Activated CD4-positive, alpha-beta T cell treated with anti-CD3 and anti-CD28 coated beads, Interleukin-2, amount 10 ng/mL, durations not matched to agents 7 days and 5 days (primary cell): ENCODE measurements around the gene SRRM3. TPM values are rescaled to one million over a fixed set of nuclear protein-coding genes. Genes with fewer than 3 reads are reported as not detected.
"Not testable (repeated sequence)": the region's sequence is repeated elsewhere in the genome, so short reads cannot be mapped to it uniquely, and the experiment has no call there.

ENCODE experiments used
- CTCF ChIA-PET: fragments of 350-600 bp; sonication (Branson Sonifier 250); formaldehyde crosslinking; loops from one replicate; lab custom pipeline; 2021; ENCODE audit warnings: antibody characterized with exemption; lab: Charles Lee
- POLR2A ChIA-PET: fragments of 350-600 bp; sonication (Branson Sonifier 250); formaldehyde crosslinking; loops from one replicate; lab custom pipeline; 2021; ENCODE audit warnings: antibody characterized with exemption; lab: Charles Lee
- DNase-seq: peaks from one replicate; pipeline ENCODE4 v3.0.0-alpha.2; 2020
- H3K27ac Mint-ChIP-seq: one replicate; pipeline ENCODE4 v1.8.0; 2021; ENCODE audit warnings: mild to moderate bottlenecking, moderate library complexity, mixed read lengths
- H3K27me3 Mint-ChIP-seq: one replicate; pipeline ENCODE4 v1.8.0; 2021; ENCODE audit warnings: mixed read lengths
- H3K36me3 Mint-ChIP-seq: one replicate; pipeline ENCODE4 v1.8.0; 2021; ENCODE audit warnings: low read depth, mixed read lengths
- H3K4me1 Mint-ChIP-seq: one replicate; pipeline ENCODE4 v1.8.0; 2021; ENCODE audit warnings: mixed read lengths
- H3K4me3 Mint-ChIP-seq: one replicate; pipeline ENCODE4 v1.8.0; 2021; ENCODE audit warnings: mild to moderate bottlenecking, moderate library complexity, mixed read lengths
- H3K9me3 Mint-ChIP-seq: one replicate; pipeline ENCODE4 v1.8.0; 2021; ENCODE audit warnings: mixed read lengths
- total RNA-seq, 2 experiments: library from RNA; stranded (reverse); gene quantifications; one replicate each; pipeline ENCODE4 v1.2.3, GENCODE V29; 2021

SRRM3 gene, protein sequence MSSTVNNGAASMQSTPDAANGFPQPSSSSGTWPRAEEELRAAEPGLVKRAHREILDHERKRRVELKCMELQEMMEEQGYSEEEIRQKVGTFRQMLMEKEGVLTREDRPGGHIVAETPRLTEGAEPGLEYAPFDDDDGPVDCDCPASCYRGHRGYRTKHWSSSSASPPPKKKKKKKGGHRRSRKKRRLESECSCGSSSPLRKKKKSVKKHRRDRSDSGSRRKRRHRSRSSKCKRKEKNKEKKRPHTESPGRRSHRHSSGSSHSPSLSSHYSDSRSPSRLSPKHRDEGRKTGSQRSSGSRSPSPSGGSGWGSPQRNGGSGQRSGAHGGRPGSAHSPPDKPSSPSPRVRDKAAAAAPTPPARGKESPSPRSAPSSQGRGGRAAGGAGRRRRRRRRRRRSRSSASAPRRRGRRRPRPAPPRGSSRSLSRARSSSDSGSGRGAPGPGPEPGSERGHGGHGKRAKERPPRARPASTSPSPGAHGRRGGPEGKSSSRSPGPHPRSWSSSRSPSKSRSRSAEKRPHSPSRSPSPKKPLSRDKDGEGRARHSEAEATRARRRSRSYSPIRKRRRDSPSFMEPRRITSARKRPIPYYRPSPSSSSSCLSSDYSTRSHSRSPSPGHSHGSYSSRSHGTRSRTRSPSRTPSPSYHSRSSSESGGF
- not detected for total RNA-seq

DNA sequence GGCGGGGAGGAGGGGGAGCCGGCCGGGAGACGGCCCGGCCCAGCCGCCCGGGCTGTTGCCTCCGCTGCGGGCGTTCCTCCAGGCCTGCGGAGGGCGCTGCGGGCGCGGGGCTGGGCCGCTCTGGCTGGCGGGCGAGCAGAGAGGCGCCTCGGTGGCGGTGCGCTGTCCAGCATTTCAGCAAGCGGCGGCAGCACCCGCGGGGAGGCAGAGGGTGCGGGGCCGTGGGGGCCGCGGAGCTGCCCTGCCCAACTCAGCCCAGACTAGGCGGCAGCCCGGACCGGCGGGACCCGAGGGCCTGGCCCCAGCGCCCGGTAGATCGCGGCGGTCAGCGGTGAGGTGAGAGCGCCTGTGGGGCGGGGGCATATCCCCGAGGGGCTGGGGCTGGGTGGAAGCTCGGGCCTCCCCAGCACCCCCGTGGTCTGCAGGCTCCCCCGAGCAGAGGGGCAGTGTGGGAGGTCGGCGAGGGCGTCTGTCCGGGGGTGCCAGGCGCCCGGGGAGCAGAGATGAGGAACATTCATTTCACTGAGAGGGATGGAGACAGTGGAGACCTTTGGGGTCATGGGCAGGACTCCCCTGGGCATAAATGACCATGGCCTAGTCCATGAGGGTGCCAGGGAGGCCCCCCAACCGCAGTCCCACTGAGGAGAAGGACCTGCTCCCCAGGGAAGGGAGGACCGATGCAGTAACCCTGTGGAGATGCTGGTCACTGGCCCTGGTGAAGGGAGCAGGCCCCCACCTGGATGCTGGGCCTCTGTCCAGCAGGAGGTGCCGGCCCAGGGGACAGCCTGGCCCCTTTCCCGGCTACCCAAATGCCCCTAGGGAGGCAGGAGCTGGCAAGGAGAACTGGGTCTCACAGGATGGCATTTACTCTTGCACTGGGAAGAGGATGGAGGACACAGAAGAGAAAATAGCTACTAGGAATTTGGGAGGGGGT, at the start of gene SRRM3:
Gene SRRM3, plus strand, starts transcription at position 165 of the 934 bp plus-strand sequence. CDS start 33,171 bp downstream, outside the sequence.
- peaks cover 4% of the 10 kb centered on the region for H3K27me3 Mint-ChIP-seq
- H3K4me1 Mint-ChIP-seq: no peaks in the 10 kb centered on the region
- no peak within 1 kb of the TSS for H3K4me3 Mint-ChIP-seq
- peak; percentile 85 for DNase-seq
- no peak within 1 kb of the TSS for H3K27ac Mint-ChIP-seq
- POLR2A ChIA-PET: no interaction called here
- CTCF ChIA-PET: interaction anchor here (0.8 to 4.5 kb wide), 7 partner anchors 9 to 111 kb away, joined by 3 to 17 read pairs (median 4); no protein-coding TSS in a partner anchor
- no peaks in the 10 kb centered on the region for H3K36me3 Mint-ChIP-seq
- no peaks in the 10 kb centered on the region for H3K9me3 Mint-ChIP-seq

- POLR2A ChIA-PET: interaction anchor here (0.7 kb wide), 1 partner anchor 1107 kb away, joined by 6 read pairs; no protein-coding TSS in a partner anchor
These were observed 49.8 kb upstream of the SRRM3 start for GRCh38 chr7:76151932-76152331.

DNA sequence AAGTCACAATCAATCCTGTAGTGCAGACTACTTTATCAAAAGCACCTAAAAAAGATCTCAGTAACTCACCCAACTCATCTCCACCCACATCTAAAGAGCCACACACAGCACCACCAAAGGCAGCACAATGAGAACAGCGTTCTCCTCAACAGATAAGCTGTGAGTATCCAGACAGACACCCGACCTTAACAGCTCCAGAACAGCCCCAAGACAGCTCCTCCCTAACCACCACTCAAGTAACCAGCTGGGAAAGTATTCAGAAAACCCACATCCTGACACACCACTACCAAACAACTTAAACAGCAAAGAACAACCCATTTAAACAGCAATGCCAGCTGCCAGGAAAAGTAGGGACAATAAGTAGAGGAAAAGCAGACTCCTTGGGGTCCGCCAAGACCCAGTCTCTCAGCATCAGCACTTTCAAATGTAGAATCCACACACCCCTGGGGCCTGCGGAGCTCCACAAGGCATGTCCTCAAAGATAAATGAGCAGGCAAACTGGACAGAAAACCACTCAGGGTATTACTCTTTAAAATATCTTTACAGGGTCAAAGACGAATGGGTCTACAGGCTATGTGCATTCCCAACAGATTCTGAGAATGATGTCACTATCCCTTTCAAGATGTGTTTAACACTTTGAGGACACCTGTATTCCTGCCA, 48.0 kb upstream of the SRRM3 start:
- Mint-ChIP-seq H3K27ac (peak overlapping the region; percentile 70), H3K4me3 (peak overlapping the region; percentile 3), H3K4me1 (peaks cover 37% of the 10 kb centered on the region)
- not testable (repeated sequence) for H3K27me3 Mint-ChIP-seq, H3K36me3 Mint-ChIP-seq, H3K9me3 Mint-ChIP-seq
- CTCF ChIA-PET: interaction anchor here (1.9 kb wide), 1 partner anchor 13 kb away, joined by 7 read pairs; no protein-coding TSS in a partner anchor
- DNase-seq: peak; percentile 76
- POLR2A ChIA-PET: interaction anchor here (0.6 to 1.2 kb wide), 2 partner anchors 12 to 106 kb away, joined by 3 read pairs; partner anchors contain the start of genes MDH2 and STYXL1

More at GRCh38 chr7:76151932-76152331, 49.8 kb upstream of the SRRM3 start:
- no peaks in the 10 kb centered on the region for H3K9me3 Mint-ChIP-seq
- H3K27me3 Mint-ChIP-seq: no peaks in the 10 kb centered on the region
- CTCF ChIA-PET: interaction anchor here (0.6 kb wide), 2 partner anchors 620 to 856 kb away, joined by 3 read pairs; no protein-coding TSS in a partner anchor
- H3K36me3 Mint-ChIP-seq: no peaks in the 10 kb centered on the region
- no peak for DNase-seq
- no peak overlapping the region for H3K27ac Mint-ChIP-seq
- H3K4me3 Mint-ChIP-seq: no peak overlapping the region
- H3K4me1 Mint-ChIP-seq: peaks cover 37% of the 10 kb centered on the region

DNA sequence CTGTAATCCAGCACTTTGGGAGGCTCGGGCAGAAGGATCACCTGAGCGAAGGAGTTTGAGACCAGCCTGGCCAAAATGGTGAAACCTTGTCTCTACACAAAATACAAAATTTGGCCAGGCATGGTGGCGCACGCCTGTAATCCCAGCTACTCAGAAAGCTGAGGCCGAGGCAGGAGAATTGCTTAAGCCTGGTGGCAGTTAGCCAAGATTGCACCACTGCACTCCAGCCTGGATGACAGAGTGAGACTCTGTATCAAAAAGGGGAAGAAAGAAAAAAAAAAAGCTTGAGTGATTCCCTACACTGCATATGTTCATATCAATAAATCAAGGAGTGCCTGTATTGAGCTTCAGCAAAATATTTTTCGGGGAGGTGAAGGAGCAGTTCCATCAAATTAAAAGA, 45.8 kb upstream of the SRRM3 start:
- H3K36me3 Mint-ChIP-seq: no peaks in the 10 kb centered on the region
- peaks cover 31% of the 10 kb centered on the region for H3K4me1 Mint-ChIP-seq
- H3K9me3 Mint-ChIP-seq: no peaks in the 10 kb centered on the region
- H3K27me3 Mint-ChIP-seq: no peaks in the 10 kb centered on the region
- ChIA-PET CTCF (interaction anchor here (0.6 to 1.9 kb wide), 4 partner anchors 12 to 168 kb away, joined by 3 to 6 read pairs (median 4); no protein-coding TSS in a partner anchor), POLR2A (interaction anchor here (0.6 kb wide), 1 partner anchor 966 kb away, joined by 3 read pairs; no protein-coding TSS in a partner anchor)
- DNase-seq: no peak
- H3K4me3 Mint-ChIP-seq: no peak overlapping the region
- no peak overlapping the region for H3K27ac Mint-ChIP-seq

DNA sequence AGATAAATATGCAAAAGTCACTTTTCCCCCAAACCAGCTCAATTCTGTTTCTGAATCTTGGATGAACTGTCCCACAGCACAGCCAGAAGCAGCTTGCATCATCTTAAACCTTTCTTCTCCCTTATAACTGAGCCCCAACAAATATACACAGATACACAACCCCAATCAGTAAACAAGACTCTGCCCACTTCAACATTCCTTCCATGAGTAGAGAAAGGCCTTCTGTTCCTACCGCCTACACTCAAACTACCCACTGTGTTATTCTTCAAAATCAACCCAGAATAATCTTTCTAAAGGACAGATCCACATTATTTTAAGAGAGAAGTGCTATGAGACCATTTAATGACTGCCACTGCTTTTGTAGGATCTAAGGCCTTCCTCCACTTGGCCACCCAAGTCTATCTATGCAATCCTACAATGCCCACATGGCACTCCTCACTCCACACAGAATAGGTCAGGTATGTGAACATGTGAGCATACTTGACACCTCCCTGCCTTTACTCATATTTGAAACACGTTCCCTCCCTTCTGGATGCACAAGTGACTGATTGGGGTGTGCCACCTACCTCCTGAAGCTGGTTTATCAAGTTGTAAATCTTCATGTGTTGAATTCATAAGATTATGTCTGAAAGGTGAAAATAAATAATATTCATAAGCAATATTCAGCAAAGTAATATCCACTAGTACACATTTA, 44.6 kb upstream of the SRRM3 start:
- H3K4me3 Mint-ChIP-seq, DNase-seq: not testable (repeated sequence)
- CTCF ChIA-PET: interaction anchor here (1.2 to 1.9 kb wide), 2 partner anchors 13 to 157 kb away, joined by 4 to 6 read pairs; no protein-coding TSS in a partner anchor

GRCh38 chr7:76158416-76158815, 43.3 kb upstream of the SRRM3 start:
- H3K4me3 Mint-ChIP-seq, H3K9me3 Mint-ChIP-seq, H3K27me3 Mint-ChIP-seq, POLR2A ChIA-PET, DNase-seq, H3K36me3 Mint-ChIP-seq, H3K27ac Mint-ChIP-seq: not testable (repeated sequence)
- H3K4me1 Mint-ChIP-seq: peaks cover 13% of the 10 kb centered on the region
- CTCF ChIA-PET: interaction anchor here (0.6 kb wide), 1 partner anchor 12 kb away, joined by 3 read pairs; no protein-coding TSS in a partner anchor

More for the DNA sequence above, 44.6 kb upstream of the SRRM3 start:
- H3K9me3 Mint-ChIP-seq, H3K27me3 Mint-ChIP-seq, H3K27ac Mint-ChIP-seq, H3K36me3 Mint-ChIP-seq, POLR2A ChIA-PET: not testable (repeated sequence)
- H3K4me1 Mint-ChIP-seq: peaks cover 24% of the 10 kb centered on the region

- CTCF ChIA-PET: interaction anchor here (1.0 kb wide), 1 partner anchor 152 kb away, joined by 4 read pairs; no protein-coding TSS in a partner anchor
- H3K4me3 Mint-ChIP-seq, H3K27ac Mint-ChIP-seq, H3K4me1 Mint-ChIP-seq, H3K27me3 Mint-ChIP-seq, H3K9me3 Mint-ChIP-seq, POLR2A ChIA-PET, H3K36me3 Mint-ChIP-seq, DNase-seq: not testable (repeated sequence)
These were observed 39.1 kb upstream of the SRRM3 start for GRCh38 chr7:76162416-76163170.

GRCh38 chr7:76163812-76164211, 37.9 kb upstream of the SRRM3 start:
- H3K4me1 Mint-ChIP-seq, DNase-seq, POLR2A ChIA-PET, H3K27me3 Mint-ChIP-seq, H3K27ac Mint-ChIP-seq, H3K4me3 Mint-ChIP-seq, H3K36me3 Mint-ChIP-seq, H3K9me3 Mint-ChIP-seq: not testable (repeated sequence)
- CTCF ChIA-PET: interaction anchor here (1.0 kb wide), 1 partner anchor 150 kb away, joined by 4 read pairs; no protein-coding TSS in a partner anchor

DNA sequence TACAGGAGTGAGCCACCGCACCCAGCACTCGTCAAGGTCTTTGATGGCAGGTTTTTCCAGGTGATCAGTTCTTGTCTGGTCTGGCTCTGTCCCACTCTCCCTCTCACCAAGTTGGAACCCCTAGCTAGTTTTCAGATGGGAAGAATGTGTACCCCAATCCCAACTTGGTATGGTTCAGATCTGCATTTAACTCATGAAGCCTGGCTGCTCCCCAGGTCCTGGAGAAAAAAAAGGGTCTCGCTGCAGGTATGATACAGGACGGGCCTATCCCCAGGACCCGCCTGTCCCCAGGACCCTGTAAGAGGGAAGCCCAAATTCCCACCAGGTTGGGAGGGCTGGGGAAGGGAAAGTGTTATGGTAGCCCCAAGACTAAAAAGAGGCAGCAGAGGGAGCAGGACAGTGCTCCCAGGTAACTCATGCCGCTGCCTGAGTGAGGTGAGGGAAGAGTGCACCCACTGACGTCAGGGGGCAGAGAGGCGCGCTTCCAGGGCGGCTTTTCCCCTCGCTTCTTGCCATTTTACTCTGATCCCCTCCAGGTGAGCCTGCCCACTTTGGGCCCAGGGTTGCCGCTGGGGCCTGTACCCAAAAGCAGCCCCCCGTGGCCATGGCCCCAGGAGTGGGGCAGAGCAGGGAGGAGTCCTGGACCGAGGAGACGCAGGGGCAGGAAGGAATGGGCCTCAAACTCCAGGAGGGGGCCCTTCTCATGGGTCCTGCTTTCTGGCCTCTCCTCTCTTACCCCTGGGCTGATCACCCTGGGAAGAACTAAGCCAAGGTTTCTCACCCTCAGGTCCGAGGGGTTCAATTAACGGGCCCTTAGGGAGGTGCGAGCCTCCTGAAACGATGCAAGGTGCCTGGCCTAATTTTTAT, 36.4 kb upstream of the SRRM3 start:
- Mint-ChIP-seq H3K27ac (peak overlapping the region; percentile 96), H3K9me3 (no peaks in the 10 kb centered on the region), H3K36me3 (no peaks in the 10 kb centered on the region), H3K27me3 (no peaks in the 10 kb centered on the region), H3K4me3 (peak overlapping the region; percentile 82), H3K4me1 (peaks cover 11% of the 10 kb centered on the region)
- POLR2A ChIA-PET: interaction anchor here (0.6 kb wide), 1 partner anchor 12 kb away, joined by 3 read pairs; no protein-coding TSS in a partner anchor
- DNase-seq: no peak
- CTCF ChIA-PET: no interaction called here

DNA sequence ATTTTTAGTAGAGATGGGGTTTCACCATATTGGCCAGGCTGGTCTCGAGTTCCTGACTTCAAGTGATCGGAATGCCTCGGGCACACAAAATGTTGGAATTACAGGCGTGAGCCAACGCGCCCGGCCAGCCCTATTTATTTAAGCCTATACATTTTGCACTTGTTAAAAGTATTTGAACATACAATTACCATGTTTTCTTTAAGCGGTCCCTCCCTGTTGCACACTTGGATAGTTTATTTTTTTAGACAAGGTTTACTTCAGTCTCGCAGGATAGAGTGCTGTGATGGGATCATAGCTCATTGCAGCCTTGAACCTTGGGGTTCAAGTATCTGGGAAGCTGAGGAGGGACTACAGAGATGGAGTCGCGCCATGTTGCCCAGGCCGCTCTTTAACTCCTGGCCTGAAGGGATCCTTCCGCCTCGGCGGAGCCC, 35.7 kb upstream of the SRRM3 start:
- Mint-ChIP-seq H3K4me3 (peak overlapping the region; percentile 82), H3K9me3 (no peaks in the 10 kb centered on the region), H3K27ac (peak overlapping the region; percentile 96), H3K4me1 (peaks cover 11% of the 10 kb centered on the region), H3K27me3 (no peaks in the 10 kb centered on the region), H3K36me3 (no peaks in the 10 kb centered on the region)
- no peak for DNase-seq
- ChIA-PET CTCF (interaction anchor here (1.0 to 1.6 kb wide), 4 partner anchors 11 to 148 kb away, joined by 3 to 10 read pairs (median 6); no protein-coding TSS in a partner anchor), POLR2A (interaction anchor here (0.6 kb wide), 1 partner anchor 12 kb away, joined by 3 read pairs; no protein-coding TSS in a partner anchor)
